Subcutaneous abdominal adipose tissue (tissue), 5 donors: ENCODE measurements around the gene TMEM238L.
A peak's percentile ranks its signal among the peaks of the same experiment; 100 is the strongest.

Experiments
- H3K27ac ChIP-seq: one replicate; pipeline ENCODE4 v1.7.0; 2013; ENCODE audit warnings: low read depth, mild to moderate bottlenecking, inconsistent platforms, low read length, moderate library complexity
- H3K27me3 ChIP-seq, 5 donors: one replicate each; pipeline ENCODE4 v1.7.0; 2013; ENCODE audit warnings: low read length in 5 of 5, inconsistent platforms in 1 of 5; ENCODE audit not compliant: control insufficient read depth in 5 of 5, insufficient read depth in 4 of 5
- H3K36me3 ChIP-seq, 5 donors: one replicate each; pipeline ENCODE4 v1.7.0; 2013; ENCODE audit warnings: low read length in 5 of 5; ENCODE audit not compliant: control insufficient read depth in 5 of 5, insufficient read depth in 5 of 5
- H3K4me1 ChIP-seq, 5 donors: one replicate each; pipeline ENCODE4 v1.7.0; 2013; ENCODE audit warnings: low read length in 5 of 5, mild to moderate bottlenecking in 3 of 5, moderate library complexity in 1 of 5; ENCODE audit not compliant: control insufficient read depth in 5 of 5, insufficient read depth in 5 of 5
- H3K4me3 ChIP-seq, 5 donors: one replicate each; pipeline ENCODE4 v1.7.0; 2013; ENCODE audit warnings: low read length in 5 of 5, low read depth in 1 of 5
- H3K9ac ChIP-seq, 5 donors: one replicate each; pipeline ENCODE4 v1.7.0; 2013; ENCODE audit warnings: low read length in 5 of 5, mild to moderate bottlenecking in 4 of 5, moderate library complexity in 3 of 5
- H3K9me3 ChIP-seq, 5 donors: one replicate each; pipeline ENCODE4 v1.7.0; 2013; ENCODE audit warnings: low read length in 5 of 5; ENCODE audit not compliant: control insufficient read depth in 5 of 5
- donor health status: healthy.
- donor health status: healthy.
- donor health status: healthy.
- donor health status: healthy.
- donor health status: healthy.

TMEM238L gene

DNA sequence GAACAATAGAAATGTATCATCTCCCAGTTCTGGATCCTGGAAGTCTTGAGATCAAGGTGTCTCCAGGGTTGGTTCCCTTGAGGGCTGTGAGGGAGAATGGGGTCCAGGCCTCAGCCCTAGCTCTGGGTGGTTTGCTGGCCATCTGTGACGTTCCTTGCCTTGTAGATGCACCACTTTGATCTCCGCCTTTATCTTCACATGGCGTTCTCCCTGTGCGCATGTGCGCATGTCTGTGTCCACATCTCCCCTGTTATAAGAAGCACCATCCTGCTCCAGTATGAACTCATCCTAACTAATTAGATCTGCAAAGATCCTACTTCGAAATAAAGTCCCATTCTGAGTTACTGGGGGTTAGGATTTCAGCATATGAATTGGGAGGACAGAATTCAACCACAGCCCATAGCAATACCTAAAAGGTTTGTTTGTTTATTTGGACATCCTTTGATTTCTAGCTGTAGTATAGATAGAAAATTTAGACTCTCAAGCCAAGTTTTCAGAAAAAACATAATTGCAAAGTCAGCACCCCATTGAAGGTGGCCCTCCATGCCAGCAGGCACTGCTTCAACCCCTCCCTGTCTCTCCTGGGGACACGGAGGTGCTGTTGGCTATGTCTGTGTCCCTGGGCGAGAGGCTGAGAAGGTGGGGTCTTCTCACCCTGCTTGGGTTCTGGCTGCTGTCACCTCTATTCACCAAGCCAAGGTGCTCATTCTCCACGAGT, 2.8 kb upstream of the TMEM238L start:
- peaks cover 0 to 2% (median 0%) of the 10 kb centered on the region in 5 donors for H3K4me1 ChIP-seq
- H3K36me3 ChIP-seq: no peaks in the 10 kb centered on the region
- no peak overlapping the region for H3K4me3 ChIP-seq
- H3K27me3 ChIP-seq: no peaks in the 10 kb centered on the region
- no peak overlapping the region for H3K27ac ChIP-seq
- H3K9me3 ChIP-seq: no peaks in the 10 kb centered on the region
- H3K9ac ChIP-seq: no peak overlapping the region

DNA sequence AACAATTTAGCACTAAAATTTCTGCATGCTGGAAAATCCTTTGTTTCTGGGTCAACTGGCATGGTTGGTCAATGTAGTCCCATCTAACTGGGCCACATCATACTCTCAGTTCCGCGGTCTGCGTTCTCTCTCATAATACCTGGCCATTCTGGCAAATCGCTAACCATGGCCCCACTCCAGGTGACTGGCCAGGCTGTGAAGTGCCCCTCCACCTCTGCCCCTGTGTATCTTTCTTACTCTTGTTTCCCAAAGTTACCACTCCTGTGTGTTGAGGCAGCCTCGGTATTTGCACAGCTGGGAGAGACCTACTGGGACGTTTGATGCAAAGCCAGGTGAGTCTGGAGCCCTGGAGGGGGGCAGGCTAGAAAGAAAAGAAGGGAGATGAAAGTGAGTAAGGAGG, 2.0 kb upstream of the TMEM238L start:
- Histone ChIP-seq H3K4me3 (no peak overlapping the region), H3K27ac (no peak overlapping the region), H3K27me3 (no peaks in the 10 kb centered on the region), H3K36me3 (no peaks in the 10 kb centered on the region), H3K9ac (no peak overlapping the region), H3K9me3 (no peaks in the 10 kb centered on the region), H3K4me1 (peaks cover 0 to 2% (median 0%) of the 10 kb centered on the region in 5 donors)

DNA sequence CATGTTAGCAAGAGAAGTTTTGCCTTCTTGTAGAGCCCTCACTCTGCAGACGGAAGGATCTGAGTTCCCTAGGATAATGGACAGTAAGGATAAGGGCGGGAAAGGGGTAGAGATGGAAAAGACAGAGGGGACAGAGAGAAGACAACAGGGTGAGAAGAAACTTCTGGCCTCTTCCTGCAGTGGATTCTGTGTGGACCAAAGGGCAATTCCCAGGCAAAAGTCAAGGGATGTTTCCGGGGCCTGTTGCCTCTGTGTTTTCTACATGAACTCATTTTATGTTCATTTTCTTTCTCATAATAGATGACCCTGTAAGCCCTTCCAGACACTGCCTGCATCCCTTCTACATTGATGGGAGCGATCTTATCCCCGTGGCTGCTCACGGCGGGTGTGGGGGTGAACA, 647 bp upstream of the TMEM238L start:
- Histone ChIP-seq H3K9ac (no peak overlapping the region), H3K27me3 (no peaks in the 10 kb centered on the region), H3K36me3 (no peaks in the 10 kb centered on the region), H3K9me3 (no peaks in the 10 kb centered on the region), H3K4me1 (peaks cover 0 to 5% (median 3%) of the 10 kb centered on the region in 5 donors), H3K27ac (no peak overlapping the region), H3K4me3 (no peak overlapping the region)

DNA sequence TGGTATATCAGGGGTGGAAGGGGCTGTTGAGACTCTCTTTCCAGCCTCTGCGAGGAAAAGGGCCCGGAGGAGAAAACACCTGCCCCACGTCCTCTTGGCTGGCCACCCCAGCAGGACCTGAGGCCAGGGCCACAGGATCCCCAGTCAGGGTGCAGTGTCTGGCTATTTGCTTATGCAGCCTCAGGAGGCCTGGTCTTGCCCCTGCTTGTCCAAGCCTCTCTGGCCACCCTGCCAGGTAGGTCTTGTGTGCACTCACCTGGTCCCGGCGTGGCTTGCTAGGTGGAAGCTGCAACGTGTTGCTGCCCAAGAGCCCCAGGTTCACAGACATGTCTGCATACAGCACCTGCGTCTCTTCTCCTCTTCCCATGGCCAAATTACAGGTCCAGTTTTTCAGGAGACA, 549 bp downstream of the TMEM238L start:
- Histone ChIP-seq H3K27ac (no peak overlapping the region), H3K4me3 (no peak overlapping the region), H3K9ac (no peak overlapping the region), H3K36me3 (no peaks in the 10 kb centered on the region), H3K4me1 (peaks cover 2 to 15% (median 15%) of the 10 kb centered on the region in 5 donors), H3K9me3 (no peaks in the 10 kb centered on the region), H3K27me3 (no peaks in the 10 kb centered on the region)

DNA sequence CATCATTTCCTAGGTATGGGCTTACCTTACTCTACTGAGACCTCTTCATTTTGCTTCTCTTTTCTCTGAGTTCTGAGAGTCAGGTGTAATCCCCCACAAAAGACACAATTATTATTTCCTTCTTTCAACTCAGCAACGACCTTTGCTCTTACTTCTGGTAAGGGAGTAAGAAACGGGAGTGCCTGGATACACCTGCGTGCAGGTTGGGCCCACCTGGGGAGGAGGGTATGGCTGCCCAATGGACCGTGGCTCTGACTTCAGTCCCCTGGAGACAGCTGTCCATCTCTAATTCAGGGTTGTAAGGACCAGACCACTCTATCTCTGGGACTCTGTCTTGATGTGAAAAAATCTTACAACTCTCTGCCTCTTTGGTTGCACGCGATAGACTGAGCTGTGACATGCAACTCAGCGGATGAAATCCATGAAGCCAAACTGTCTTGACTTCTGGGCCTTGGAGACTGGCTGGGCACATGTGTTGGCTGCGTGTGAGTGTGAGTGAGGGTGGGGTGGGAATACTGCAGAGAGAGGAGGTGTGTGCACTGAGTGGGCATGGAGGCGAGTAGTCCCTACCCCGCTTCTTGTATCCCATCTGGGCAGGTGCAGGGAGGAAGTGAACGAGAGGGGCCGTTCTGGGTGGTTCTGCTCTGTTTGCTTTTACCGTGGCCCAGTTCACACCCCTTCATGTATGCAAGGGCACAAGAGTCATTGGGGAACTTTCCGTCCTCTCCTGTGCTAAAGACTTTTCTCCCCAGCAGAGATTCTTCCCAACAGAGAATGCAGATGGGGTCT, 1.2 kb downstream of the TMEM238L start:
- no peaks in the 10 kb centered on the region for H3K27me3 ChIP-seq
- H3K36me3 ChIP-seq: no peaks in the 10 kb centered on the region
- no peak overlapping the region for H3K27ac ChIP-seq
- no peak overlapping the region for H3K4me3 ChIP-seq
- H3K9ac ChIP-seq: no peak overlapping the region
- peaks cover 2 to 22% (median 21%) of the 10 kb centered on the region in 5 donors for H3K4me1 ChIP-seq
- no peaks in the 10 kb centered on the region for H3K9me3 ChIP-seq

DNA sequence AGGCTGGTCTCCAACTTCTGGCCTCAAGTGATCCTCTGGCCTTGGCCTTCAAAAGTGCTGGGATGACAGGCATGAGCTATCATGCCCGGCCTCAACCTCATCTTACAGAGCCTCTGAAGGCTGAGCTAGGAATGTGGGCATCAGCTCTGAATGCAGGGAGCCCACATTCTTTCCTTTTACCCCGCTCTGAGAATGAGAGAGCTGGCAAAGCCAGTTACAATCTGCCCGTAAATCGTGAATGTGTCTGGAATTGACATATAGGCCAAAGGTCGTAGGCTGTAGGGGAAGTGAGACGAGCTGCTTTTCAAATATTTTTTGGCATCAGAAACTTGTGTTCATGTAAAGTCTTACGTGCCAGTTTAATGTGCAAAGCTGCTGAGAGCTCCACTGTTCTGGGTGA, 4.5 kb downstream of the TMEM238L start:
- no peaks in the 10 kb centered on the region for H3K9me3 ChIP-seq
- peaks cover 2 to 26% (median 24%) of the 10 kb centered on the region in 5 donors for H3K4me1 ChIP-seq
- no peak overlapping the region for H3K4me3 ChIP-seq
- no peak overlapping the region for H3K9ac ChIP-seq
- peak overlapping the region; percentile 71 for H3K27ac ChIP-seq
- H3K27me3 ChIP-seq: no peaks in the 10 kb centered on the region
- no peaks in the 10 kb centered on the region for H3K36me3 ChIP-seq

DNA sequence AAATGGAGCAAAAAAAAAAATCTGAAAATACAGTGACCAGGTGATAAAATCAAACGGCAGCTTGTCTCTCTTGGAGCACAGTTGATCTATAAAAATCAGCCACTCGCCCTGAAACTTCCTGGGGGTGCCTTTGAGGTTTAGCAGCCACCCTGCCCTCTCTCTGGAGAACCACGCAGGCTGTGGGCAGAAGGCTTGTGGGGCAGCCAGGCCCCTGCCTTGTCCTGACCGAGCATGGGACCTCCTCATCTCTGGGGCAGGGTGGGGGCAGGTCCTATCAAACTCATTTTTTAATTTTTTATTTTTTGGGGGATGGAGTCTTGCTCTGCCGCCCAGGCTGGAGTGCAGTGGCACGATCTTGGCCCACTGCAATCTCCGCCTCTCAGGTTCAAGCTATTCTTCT, 5.0 kb downstream of the TMEM238L start:
- H3K36me3 ChIP-seq: no peaks in the 10 kb centered on the region
- no peaks in the 10 kb centered on the region for H3K9me3 ChIP-seq
- no peaks in the 10 kb centered on the region for H3K27me3 ChIP-seq
- peak overlapping the region in 3 of 5 donors; percentile 21 to 36 (median 32) for H3K9ac ChIP-seq
- H3K4me1 ChIP-seq: peaks cover 2 to 25% (median 24%) of the 10 kb centered on the region in 5 donors
- H3K4me3 ChIP-seq: no peak overlapping the region
- H3K27ac ChIP-seq: peak overlapping the region; percentile 71

DNA sequence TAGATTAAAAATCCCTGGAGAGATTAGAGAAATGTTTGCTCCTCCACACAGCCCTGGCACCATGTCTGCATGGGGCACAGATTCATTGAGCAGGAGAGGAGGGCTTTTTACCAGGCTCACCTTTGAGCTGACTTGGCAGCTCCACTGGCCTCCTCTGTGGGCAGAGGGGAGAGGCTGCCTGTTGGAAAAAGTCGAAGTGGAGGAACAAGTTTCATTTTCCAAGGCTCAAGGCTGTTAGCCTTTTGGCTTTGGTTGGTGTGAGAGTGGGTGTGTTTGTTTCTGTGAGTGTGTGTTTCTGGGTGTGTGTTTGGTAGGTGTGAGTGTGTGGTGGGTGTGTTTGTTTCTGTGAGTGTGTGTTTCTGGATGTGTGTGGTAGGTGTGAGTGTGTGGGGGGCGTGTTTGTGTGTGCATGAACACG, 5.6 kb downstream of the TMEM238L start:
- Histone ChIP-seq H3K36me3 (no peaks in the 10 kb centered on the region), H3K4me3 (peak overlapping the region in 4 of 5 donors; percentile 6 to 46 (median 22)), H3K27ac (peak overlapping the region; percentile 71), H3K27me3 (no peaks in the 10 kb centered on the region), H3K9ac (peak overlapping the region in 3 of 5 donors; percentile 11 to 36 (median 21)), H3K4me1 (peaks cover 2 to 29% (median 24%) of the 10 kb centered on the region in 5 donors), H3K9me3 (no peaks in the 10 kb centered on the region)

DNA sequence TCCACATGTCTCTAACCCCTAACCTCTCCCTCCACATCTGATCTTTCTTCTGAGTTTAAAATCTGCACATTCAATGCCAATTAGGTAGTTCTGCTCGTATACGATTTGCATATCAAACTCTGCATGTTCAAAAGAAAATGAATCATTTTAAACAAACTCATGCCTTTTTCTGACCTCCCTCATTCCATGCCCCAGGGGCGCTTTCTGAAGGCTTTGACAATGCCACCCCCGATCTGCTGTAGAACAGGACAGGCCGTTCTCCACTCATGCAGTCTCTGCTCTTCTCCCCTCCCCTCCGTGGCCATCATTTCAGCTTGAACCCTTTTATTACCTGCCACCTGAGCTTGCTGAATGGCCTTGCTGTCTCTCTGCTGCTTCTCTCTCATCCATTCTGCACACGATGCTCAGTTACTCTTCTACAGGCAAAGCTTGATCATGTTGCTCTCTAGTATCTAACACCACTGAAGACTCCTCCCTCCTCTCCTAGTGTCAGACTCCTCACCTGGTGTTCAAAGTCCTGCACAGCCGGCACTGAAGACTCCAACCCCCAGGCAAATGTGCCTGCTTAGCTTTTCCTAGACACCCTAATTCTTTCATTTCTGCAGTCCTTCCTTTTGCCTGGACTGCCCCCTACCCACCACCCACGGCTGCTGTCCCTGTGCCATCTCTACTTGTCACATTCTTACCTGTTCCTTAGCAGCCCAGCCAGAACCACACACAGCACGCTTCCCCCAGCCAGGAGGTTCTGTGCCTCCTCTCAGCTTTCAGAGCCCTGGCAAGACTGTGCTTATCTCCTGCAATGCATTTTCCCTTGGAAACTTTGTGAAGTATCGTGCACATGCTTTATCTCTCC, 6.2 kb downstream of the TMEM238L start:
- Histone ChIP-seq H3K9ac (peak overlapping the region in 1 of 5 donors; percentile 11), H3K9me3 (no peaks in the 10 kb centered on the region), H3K4me1 (peaks cover 2 to 32% (median 24%) of the 10 kb centered on the region in 5 donors), H3K4me3 (peak overlapping the region in 4 of 5 donors; percentile 6 to 46 (median 22)), H3K36me3 (no peaks in the 10 kb centered on the region), H3K27me3 (no peaks in the 10 kb centered on the region), H3K27ac (peak overlapping the region; percentile 71)
